BE2C (cell line): Measurements from ENCODE around the gene COA6.

ENCODE experiments used
- DNase-seq: peaks from one replicate; pipeline ENCODE4 v3.0.0-alpha.2; 2020
- H3K27me3 ChIP-seq: fragments of 250-450 bp; sonication (Bioruptor Pico); 2 replicates; pipeline ENCODE4 v1.5.1; 2020; ENCODE audit warnings: mild to moderate bottlenecking
- H3K36me3 ChIP-seq: fragments of 250-450 bp; sonication (Bioruptor Pico); 2 replicates; pipeline ENCODE4 v1.5.1; 2020; ENCODE audit warnings: mild to moderate bottlenecking
- H3K4me1 ChIP-seq: fragments of 250-450 bp; sonication (Bioruptor Pico); 2 replicates; pipeline ENCODE4 v1.5.1; 2020
- H3K4me3 ChIP-seq: 2 replicates; pipeline ENCODE4 v1.5.1; 2011; ENCODE audit warnings: low read depth, low read length
- H3K9me3 ChIP-seq: fragments of 250-450 bp; sonication (Bioruptor Pico); 2 replicates; pipeline ENCODE4 v1.5.1; 2020
- CTCF ChIP-seq: IDR thresholded peaks from 2 replicates; pipeline ENCODE4 v1.5.1; 2012; ENCODE audit warnings: mild to moderate bottlenecking, low read depth, low read length

COA6 gene

GRCh38 chr1:234362558-234362957 is 10.7 kb upstream of the COA6 start:
- Histone ChIP-seq H3K36me3 (no peaks in the 10 kb centered on the region), H3K4me1 (no peaks in the 10 kb centered on the region), H3K4me3 (no peak overlapping the region), H3K27me3 (no peaks in the 10 kb centered on the region), H3K9me3 (no peaks in the 10 kb centered on the region)
- DNase-seq, result no peak
- TF ChIP-seq CTCF, result no peak

- Histone ChIP-seq H3K4me1 (no peaks in the 10 kb centered on the region), H3K27me3 (no peaks in the 10 kb centered on the region), H3K36me3 (no peaks in the 10 kb centered on the region), H3K4me3 (no peak overlapping the region), H3K9me3 (no peaks in the 10 kb centered on the region)
- DNase-seq, result no peak
- TF ChIP-seq CTCF, result no peak
Observed at GRCh38 chr1:234368320-234369032, 4.8 kb upstream of the COA6 start.

- H3K36me3 ChIP-seq, result no peaks in the 10 kb centered on the region
- no peaks in the 10 kb centered on the region for H3K9me3 ChIP-seq
- no peaks in the 10 kb centered on the region for H3K27me3 ChIP-seq
- no peaks in the 10 kb centered on the region for H3K4me1 ChIP-seq
- no peak overlapping the region for H3K4me3 ChIP-seq
- no peak for TF ChIP-seq CTCF
- DNase-seq, result no peak
Observed at GRCh38 chr1:234369033-234369430, 4.2 kb upstream of the COA6 start.

GRCh38 chr1:234369784-234370183 is 3.5 kb upstream of the COA6 start:
- DNase-seq, result no peak
- no peaks in the 10 kb centered on the region for H3K9me3 ChIP-seq
- H3K4me1 ChIP-seq, result no peaks in the 10 kb centered on the region; the same call in 1 of the 2 replicates
- no peaks in the 10 kb centered on the region for H3K27me3 ChIP-seq
- peaks cover 6% of the 10 kb centered on the region for H3K36me3 ChIP-seq
- TF ChIP-seq CTCF, result no peak
- no peak overlapping the region for H3K4me3 ChIP-seq

GRCh38 chr1:234371414-234371813 is 1.8 kb upstream of the COA6 start:
- Histone ChIP-seq H3K4me3 (no peak overlapping the region), H3K36me3 (peaks cover 19% of the 10 kb centered on the region), H3K27me3 (no peaks in the 10 kb centered on the region), H3K4me1 (no peaks in the 10 kb centered on the region; the same call in 1 of the 2 replicates), H3K9me3 (no peaks in the 10 kb centered on the region)
- TF ChIP-seq CTCF, result no peak
- no peak for DNase-seq

- H3K4me1 ChIP-seq, result no peaks in the 10 kb centered on the region; the same call in 1 of the 2 replicates
- no peaks in the 10 kb centered on the region for H3K9me3 ChIP-seq
- peak overlapping the region; percentile 99 for H3K4me3 ChIP-seq
- H3K27me3 ChIP-seq, result no peaks in the 10 kb centered on the region
- peaks cover 26% of the 10 kb centered on the region for H3K36me3 ChIP-seq
- no peak for DNase-seq
- no peak for TF ChIP-seq CTCF
Observed at GRCh38 chr1:234372011-234372757, 1.1 kb upstream of the COA6 start.
